GM23248 (cell line): ENCODE data around the gene KCNQ5. TPM values are rescaled to one million over a fixed set of nuclear protein-coding genes. Genes with fewer than 3 reads are reported as not detected.

ENCODE experiments used
- DNase-seq: peaks from one replicate; pipeline ENCODE4 v3.0.0-alpha.2; 2015
- H2AFZ ChIP-seq: fragments of 200-600 bp; sonication (generic); 2 replicates; pipeline ENCODE4 v1.6.1; 2016; ENCODE audit warnings: antibody characterized with exemption
- H3F3A ChIP-seq: fragments of 200-600 bp; sonication (generic); 2 replicates; pipeline ENCODE4 v1.6.1; 2016; ENCODE audit warnings: mild to moderate bottlenecking, antibody characterized with exemption, mixed run types; ENCODE audit not compliant: insufficient read depth
- H3K27ac ChIP-seq: fragments of 200-600 bp; sonication (generic); 2 replicates; pipeline ENCODE4 v1.5.1; 2016; ENCODE audit warnings: mild to moderate bottlenecking
- H3K27me3 ChIP-seq: fragments of 200-600 bp; sonication (generic); replicated peaks from 2 replicates; pipeline ENCODE4 v1.6.1; 2016; ENCODE audit warnings: mild to moderate bottlenecking; ENCODE audit not compliant: insufficient read depth
- H3K36me3 ChIP-seq: fragments of 200-600 bp; sonication (generic); 2 replicates; pipeline ENCODE4 v1.6.1; 2016; ENCODE audit warnings: low read depth, mild to moderate bottlenecking
- H3K4me1 ChIP-seq: fragments of 200-600 bp; sonication (generic); 2 replicates; pipeline ENCODE4 v1.6.1; 2016; ENCODE audit warnings: mild to moderate bottlenecking; ENCODE audit not compliant: insufficient read depth
- H3K4me2 ChIP-seq: fragments of 200-600 bp; sonication (generic); one replicate; pipeline ENCODE4 v1.6.1; 2016; ENCODE audit warnings: mild to moderate bottlenecking; ENCODE audit not compliant: unreplicated experiment
- H3K4me3 ChIP-seq: fragments of 200-600 bp; sonication (generic); 2 replicates; pipeline ENCODE4 v1.5.1; 2016; ENCODE audit warnings: mild to moderate bottlenecking
- H3K79me2 ChIP-seq: fragments of 200-600 bp; sonication (generic); 2 replicates; pipeline ENCODE4 v1.6.1; 2016; ENCODE audit warnings: mild to moderate bottlenecking; ENCODE audit not compliant: insufficient read depth
- H3K9ac ChIP-seq: fragments of 200-600 bp; sonication (generic); 2 replicates; pipeline ENCODE4 v1.6.1; 2016; ENCODE audit warnings: mild to moderate bottlenecking
- H3K9me2 ChIP-seq: fragments of 200-600 bp; sonication (generic); 2 replicates; pipeline ENCODE4 v1.6.1; 2016; ENCODE audit warnings: mixed run types, mild to moderate bottlenecking, moderate library complexity; ENCODE audit not compliant: insufficient read depth
- H3K9me3 ChIP-seq: fragments of 200-600 bp; sonication (generic); one replicate; pipeline ENCODE4 v1.6.1; 2017; ENCODE audit warnings: low read depth
- H4K20me1 ChIP-seq: fragments of 200-600 bp; sonication (generic); 2 replicates; pipeline ENCODE4 v1.6.0; 2016; ENCODE audit not compliant: insufficient read depth
- EZH2 ChIP-seq: fragments of 200-600 bp; sonication (generic); IDR thresholded peaks from 2 replicates; pipeline ENCODE4 v1.6.1; 2018; ENCODE audit warnings: antibody characterized with exemption, mild to moderate bottlenecking; ENCODE audit not compliant: insufficient read depth, poor library complexity, severe bottlenecking
- EZH2phosphoT487 ChIP-seq: fragments of 200-600 bp; sonication (generic); IDR thresholded peaks from 2 replicates; pipeline ENCODE4 v1.6.1; 2018; ENCODE audit warnings: antibody characterized with exemption, moderate library complexity, mild to moderate bottlenecking, low read depth; ENCODE audit not compliant: insufficient read depth
- WGBS, 2 experiments: methylation state at CpG; one replicate each; pipeline ENCODE4 v1.1.6; 2015 to 2017; ENCODE audit warnings: low lambda C conversion rate in 2 of 2, low coverage in 1 of 2; ENCODE audit errors: missing lambda C conversion rate in 2 of 2; 5-methylcytosine and 5-hydroxymethylcytosine counted together
- in situ Hi-C: fragments of 300-500 bp; cut with MboI; formaldehyde crosslinking; loops from 2 replicates; pipeline ENCODE4 v1.15.0; 2020
- polyA plus RNA-seq: library from polyadenylated mRNA; unstranded; fragments of >200 nt; fragmentation: Nextera tagmentation; extraction: Ambion mirVana; gene quantifications from 2 replicates; pipeline ENCODE4 v1.2.1, GENCODE V29; 2016
- total RNA-seq: library from RNA; depleted of rRNA; stranded (reverse); fragments of >200 nt; shearing (Covaris generic); gene quantifications from 2 replicates; pipeline ENCODE4 v1.2.3, GENCODE V29; 2014

KCNQ5 gene
- total and polyA plus RNA-seq, 2 experiments from 2014 or later = 5.7 to 10.8 TPM

DNA sequence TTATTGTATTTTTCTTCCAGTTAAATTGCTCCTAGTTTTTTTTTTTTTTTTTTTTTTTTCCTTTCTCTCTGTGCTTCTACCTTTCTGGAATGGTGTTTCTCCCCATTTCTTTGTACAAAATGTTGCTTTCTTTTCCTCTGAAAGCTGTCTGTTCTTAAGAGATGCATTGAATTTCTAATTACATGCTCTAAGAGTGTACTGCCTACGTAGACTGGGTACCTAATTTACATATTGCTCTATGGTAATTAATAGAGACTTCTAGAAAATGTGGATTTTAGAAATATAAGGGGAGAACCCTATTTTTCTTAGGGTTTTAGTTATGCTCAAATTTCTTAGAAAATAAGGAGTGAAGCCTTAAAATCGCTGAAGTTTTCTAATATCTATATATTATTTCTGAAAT, 13.8 kb downstream of the KCNQ5 start:
- Histone ChIP-seq H2AFZ (no peak overlapping the region), H3K79me2 (peaks cover 93% of the 10 kb centered on the region), H3K27ac (no peak overlapping the region), H4K20me1 (no peaks in the 10 kb centered on the region; the same call in 1 of the 2 replicates), H3K36me3 (peaks cover 5% of the 10 kb centered on the region; the same call in 1 of the 2 replicates), H3K9me3 (no peaks in the 10 kb centered on the region), H3K9me2 (no peaks in the 10 kb centered on the region), H3K4me3 (no peak overlapping the region), H3K9ac (no peak overlapping the region), H3F3A (peaks cover 21% of the 10 kb centered on the region), H3K4me1 (peaks cover 13% of the 10 kb centered on the region), H3K4me2 (no peak overlapping the region), H3K27me3 (no peaks in the 10 kb centered on the region)
- 62 to 75% methylated on average over 2 of the region's 2 CpGs for WGBS, 2 experiments
- no peak for DNase-seq
- in situ Hi-C loops = no loop called here
- no peak for TF ChIP-seq EZH2
- no peak for TF ChIP-seq EZH2phosphoT487

DNA sequence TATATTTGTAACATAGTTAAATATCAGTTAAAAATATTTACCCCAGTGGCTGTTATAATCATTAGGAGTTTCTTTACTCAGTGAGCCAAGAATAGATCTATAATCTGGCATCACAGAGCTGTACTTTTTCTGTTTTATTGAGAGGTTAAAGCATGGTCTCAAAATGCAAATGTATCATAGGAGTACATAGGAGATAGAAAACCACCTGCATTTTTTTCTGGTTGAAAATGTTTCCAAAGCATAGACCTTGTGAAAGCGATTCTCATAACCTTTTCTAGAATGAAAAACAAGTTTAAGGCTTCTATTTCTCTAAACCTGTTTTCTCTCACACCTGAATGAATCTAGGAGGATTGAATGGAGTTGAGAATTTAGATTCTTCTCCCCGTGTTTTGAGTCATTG, 14.4 kb downstream of the KCNQ5 start:
- H3K79me2 ChIP-seq = peaks cover 93% of the 10 kb centered on the region
- WGBS, 2 experiments = 43 to 61% methylated on average over 2 of the region's 2 CpGs
- in situ Hi-C loops = no loop called here

DNA sequence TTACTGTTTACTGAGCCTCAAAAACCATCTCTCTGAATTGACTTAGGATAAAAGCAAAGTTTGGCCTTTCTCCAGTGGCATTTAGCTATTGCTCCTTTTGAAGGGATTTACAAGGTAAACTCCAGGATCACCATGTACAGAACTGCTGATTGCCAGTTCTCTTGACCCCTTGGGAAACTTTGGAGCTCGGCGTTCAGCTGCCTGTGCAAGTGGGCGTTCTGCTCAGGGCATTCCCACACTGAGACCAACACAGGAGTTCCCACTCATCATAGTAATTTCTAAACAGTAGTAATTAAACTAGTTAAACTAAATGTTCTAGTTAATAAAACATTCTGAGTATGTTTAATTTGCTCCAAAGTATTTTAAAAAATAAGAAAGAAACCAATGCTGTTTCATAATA, 14.9 kb downstream of the KCNQ5 start:
- TF ChIP-seq EZH2 (no peak), EZH2phosphoT487 (no peak)
- WGBS, 2 experiments = 92 to 94% methylated on average over 3 of the region's 3 CpGs
- H3K79me2 ChIP-seq = peaks cover 96% of the 10 kb centered on the region
- H3K4me3 ChIP-seq = no peak overlapping the region
- no peaks in the 10 kb centered on the region for H3K27me3 ChIP-seq
- no peaks in the 10 kb centered on the region; the same call in 1 of the 2 replicates for H4K20me1 ChIP-seq
- no peaks in the 10 kb centered on the region for H3K9me3 ChIP-seq
- no peak overlapping the region for H3K4me2 ChIP-seq
- no peak overlapping the region for H2AFZ ChIP-seq
- peaks cover 2% of the 10 kb centered on the region for H3K4me1 ChIP-seq
- H3F3A ChIP-seq = peaks cover 9% of the 10 kb centered on the region
- peaks cover 5% of the 10 kb centered on the region; the same call in 1 of the 2 replicates for H3K36me3 ChIP-seq
- H3K27ac ChIP-seq = no peak overlapping the region
- no peak overlapping the region for H3K9ac ChIP-seq
- no peak for DNase-seq
- no peaks in the 10 kb centered on the region for H3K9me2 ChIP-seq
- in situ Hi-C loops = no loop called here

More for the DNA sequence above, 14.4 kb downstream of the KCNQ5 start:
- Histone ChIP-seq H3K9ac (no peak overlapping the region), H3F3A (peaks cover 15% of the 10 kb centered on the region), H3K9me3 (no peaks in the 10 kb centered on the region), H3K36me3 (peaks cover 5% of the 10 kb centered on the region; the same call in 1 of the 2 replicates), H3K27ac (no peak overlapping the region), H2AFZ (no peak overlapping the region), H3K27me3 (no peaks in the 10 kb centered on the region), H3K9me2 (no peaks in the 10 kb centered on the region), H4K20me1 (no peaks in the 10 kb centered on the region; the same call in 1 of the 2 replicates), H3K4me2 (no peak overlapping the region), H3K4me1 (peaks cover 8% of the 10 kb centered on the region), H3K4me3 (no peak overlapping the region)
- DNase-seq = no peak
- TF ChIP-seq EZH2 = no peak
- TF ChIP-seq EZH2phosphoT487 = no peak

DNA sequence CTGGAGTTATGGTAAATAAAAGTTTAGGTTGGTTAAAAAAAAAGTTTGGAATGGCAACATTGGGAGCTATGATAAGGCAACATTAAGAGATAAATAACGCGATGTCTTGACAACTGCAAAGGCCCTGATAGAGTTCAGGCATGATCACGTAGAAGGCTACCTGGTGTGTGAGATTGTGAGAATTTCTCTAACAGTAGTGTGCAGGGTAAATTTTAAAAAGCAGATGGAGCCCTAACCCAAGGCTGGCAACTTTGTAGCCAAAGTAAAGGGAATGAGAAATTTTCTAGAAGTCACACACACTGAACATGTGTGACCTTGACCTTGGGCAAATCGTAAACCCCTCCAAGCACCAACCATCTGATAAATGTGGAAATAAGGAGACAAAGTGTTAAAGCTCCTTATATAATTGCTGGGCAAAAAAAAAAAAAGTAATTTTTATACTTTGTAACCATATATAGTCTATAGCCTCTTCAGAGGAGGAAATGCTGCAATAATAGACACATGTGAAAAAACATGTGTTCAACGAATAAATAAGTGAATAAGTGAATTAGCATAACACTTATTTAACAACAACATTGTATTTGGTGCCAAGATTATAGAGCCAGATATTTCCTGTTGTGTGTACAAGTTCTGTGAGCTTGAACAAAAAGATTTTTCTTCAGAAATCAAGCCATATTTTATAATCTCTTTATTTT, 18.2 kb downstream of the KCNQ5 start:
- no peaks in the 10 kb centered on the region for H3K9me3 ChIP-seq
- H3F3A ChIP-seq = no peaks in the 10 kb centered on the region
- no peak overlapping the region for H3K4me2 ChIP-seq
- no peaks in the 10 kb centered on the region for H3K4me1 ChIP-seq
- no peak overlapping the region for H3K9ac ChIP-seq
- no peaks in the 10 kb centered on the region for H3K36me3 ChIP-seq
- H3K27ac ChIP-seq = no peak overlapping the region
- no peaks in the 10 kb centered on the region for H3K27me3 ChIP-seq
- H3K4me3 ChIP-seq = no peak overlapping the region
- WGBS, 2 experiments = 67 to 71% methylated on average over 5 of the region's 5 CpGs
- no peaks in the 10 kb centered on the region for H3K9me2 ChIP-seq
- H4K20me1 ChIP-seq = no peaks in the 10 kb centered on the region; the same call in 1 of the 2 replicates
- TF ChIP-seq EZH2phosphoT487 (no peak), EZH2 (no peak)
- H3K79me2 ChIP-seq = peaks cover 93% of the 10 kb centered on the region
- no peak overlapping the region for H2AFZ ChIP-seq
- in situ Hi-C loops = no loop called here
- no peak for DNase-seq

DNA sequence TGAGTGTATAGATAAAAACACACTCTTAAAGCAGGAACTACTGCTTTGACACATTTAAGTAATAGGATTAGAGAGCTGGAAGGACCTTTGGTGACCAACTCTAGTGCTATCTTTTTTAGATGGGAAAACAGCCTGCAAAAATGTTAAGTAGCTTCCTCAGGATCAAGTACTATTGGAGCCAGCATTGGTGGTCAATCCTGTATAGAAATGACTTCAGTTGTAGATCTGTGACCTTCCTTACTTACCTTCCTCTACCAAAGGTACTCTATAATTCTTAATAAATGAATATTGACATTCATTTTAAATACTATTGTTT, 18.7 kb downstream of the KCNQ5 start:
- Histone ChIP-seq H3K4me1 (no peaks in the 10 kb centered on the region), H3K4me2 (no peak overlapping the region), H3K9me2 (no peaks in the 10 kb centered on the region), H3K9ac (no peak overlapping the region), H3K4me3 (no peak overlapping the region), H3F3A (no peaks in the 10 kb centered on the region), H3K27ac (no peak overlapping the region), H3K9me3 (no peaks in the 10 kb centered on the region), H2AFZ (no peak overlapping the region), H4K20me1 (no peaks in the 10 kb centered on the region; the same call in 1 of the 2 replicates), H3K79me2 (peaks cover 88% of the 10 kb centered on the region), H3K27me3 (no peaks in the 10 kb centered on the region), H3K36me3 (no peaks in the 10 kb centered on the region)
- no peak for TF ChIP-seq EZH2
- no peak for DNase-seq
- in situ Hi-C loops = no loop called here
